Muscle of leg (tissue), 11 donors: ENCODE data around the gene HSPA8. TPM values are rescaled to one million over a fixed set of nuclear protein-coding genes. Genes with fewer than 3 reads are reported as not detected.

Source experiments
- DNase-seq: peaks from one replicate; pipeline ENCODE4 v3.0.0; 2013
- H3K27ac ChIP-seq: one replicate; pipeline ENCODE4 v1.5.1; 2013; ENCODE audit warnings: mild to moderate bottlenecking, low read length, control low read depth
- H3K27me3 ChIP-seq: one replicate; pipeline ENCODE4 v1.6.1; 2013; ENCODE audit warnings: low read length; ENCODE audit not compliant: control insufficient read depth, insufficient read depth
- H3K36me3 ChIP-seq: one replicate; pipeline ENCODE4 v1.6.1; 2013; ENCODE audit warnings: low read length; ENCODE audit not compliant: control insufficient read depth, insufficient read depth
- H3K4me1 ChIP-seq: one replicate; pipeline ENCODE4 v1.6.1; 2013; ENCODE audit warnings: low read length; ENCODE audit not compliant: control insufficient read depth, insufficient read depth
- H3K4me3 ChIP-seq: one replicate; pipeline ENCODE4 v1.5.1; 2013; ENCODE audit warnings: low read length, control low read depth
- H3K9me3 ChIP-seq: replicated peaks from 2 replicates; pipeline ENCODE4 v1.6.1; 2013; ENCODE audit warnings: low read depth, low read length; ENCODE audit not compliant: control insufficient read depth
- WGBS: methylation state at CpG from one replicate; pipeline ENCODE4 v1.1.5; 2013; ENCODE audit warnings: missing lambda C conversion rate; ENCODE audit not compliant: insufficient coverage; 5-methylcytosine and 5-hydroxymethylcytosine counted together
- polyA plus RNA-seq, 8 donors: library from polyadenylated mRNA; unstranded; fragments of 120-200 nt; gene quantifications; one replicate each; pipeline versions ENCODE4 v1.2.1 to v1.2.3, GENCODE V29; 2013; ENCODE audit warnings: inconsistent platforms in 1 of 8, low replicate concordance in 1 of 8; ENCODE audit not compliant: insufficient read length in 8 of 8, insufficient read depth in 1 of 8
- total RNA-seq: library from RNA; stranded (reverse); fragments of 120-200 nt; gene quantifications from one replicate; pipeline ENCODE4 v1.2.4, GENCODE V29; 2013

Gene HSPA8
- total and polyA plus RNA-seq, 9 donors = 1,516 to 1,826 (median 1,715) TPM

DNA sequence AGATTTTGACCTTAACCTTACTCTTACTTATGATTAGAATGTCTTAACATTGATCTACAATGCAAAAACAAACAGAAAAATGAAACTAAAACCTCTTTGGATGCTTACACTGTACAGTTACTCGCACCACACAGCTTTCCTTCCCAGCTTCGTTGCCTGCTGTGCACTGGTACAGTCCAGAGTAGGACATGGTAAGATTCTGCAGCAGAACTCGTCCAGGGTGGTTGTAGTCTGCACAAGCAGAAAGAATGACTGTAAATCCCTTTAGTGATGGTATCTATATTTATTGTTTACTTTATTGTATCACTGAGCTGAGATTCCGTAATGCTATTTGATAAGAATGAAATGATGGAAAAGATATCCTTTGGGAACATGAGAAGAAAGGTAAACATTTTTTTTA lies 21.0 kb upstream of the HSPA8 start:
- H3K27ac ChIP-seq = peak overlapping the region; percentile 64
- H3K36me3 ChIP-seq = peaks cover 4% of the 10 kb centered on the region

GRCh38 chr11:123080015-123080414 lies 18.1 kb upstream of the HSPA8 start:
- peaks cover 7% of the 10 kb centered on the region for H3K9me3 ChIP-seq
- H3K27ac ChIP-seq = no peak overlapping the region
- no peaks in the 10 kb centered on the region for H3K27me3 ChIP-seq
- H3K4me3 ChIP-seq = no peak overlapping the region
- WGBS = no CpG with 5 or more reads among the region's 1 CpG
- H3K4me1 ChIP-seq = peaks cover 5% of the 10 kb centered on the region
- peaks cover 7% of the 10 kb centered on the region for H3K36me3 ChIP-seq
- no peak for DNase-seq

More for the DNA sequence above, 21.0 kb upstream of the HSPA8 start:
- no CpG with 5 or more reads among the region's 4 CpGs for WGBS
- Histone ChIP-seq H3K4me1 (peaks cover 13% of the 10 kb centered on the region), H3K27me3 (no peaks in the 10 kb centered on the region), H3K9me3 (peaks cover 7% of the 10 kb centered on the region), H3K4me3 (no peak overlapping the region)
- DNase-seq = no peak

GRCh38 chr11:123076484-123076883 lies 14.5 kb upstream of the HSPA8 start:
- H3K9me3 ChIP-seq = no peaks in the 10 kb centered on the region
- H3K36me3 ChIP-seq = peaks cover 11% of the 10 kb centered on the region
- no peaks in the 10 kb centered on the region for H3K4me1 ChIP-seq
- no peaks in the 10 kb centered on the region for H3K27me3 ChIP-seq
- WGBS = 83% methylated on average over 1 of the region's 2 CpGs
- H3K4me3 ChIP-seq = no peak overlapping the region
- DNase-seq = no peak
- no peak overlapping the region for H3K27ac ChIP-seq

- H3K36me3 ChIP-seq = peaks cover 11% of the 10 kb centered on the region
- no peaks in the 10 kb centered on the region for H3K4me1 ChIP-seq
- H3K27me3 ChIP-seq = no peaks in the 10 kb centered on the region
- H3K4me3 ChIP-seq = no peak overlapping the region
- H3K27ac ChIP-seq = no peak overlapping the region
- no peaks in the 10 kb centered on the region for H3K9me3 ChIP-seq
- 96% methylated on average over 10 of the region's 14 CpGs for WGBS
- DNase-seq = no peak
Observed at GRCh38 chr11:123073343-123074057, 11.6 kb upstream of the HSPA8 start.

DNA sequence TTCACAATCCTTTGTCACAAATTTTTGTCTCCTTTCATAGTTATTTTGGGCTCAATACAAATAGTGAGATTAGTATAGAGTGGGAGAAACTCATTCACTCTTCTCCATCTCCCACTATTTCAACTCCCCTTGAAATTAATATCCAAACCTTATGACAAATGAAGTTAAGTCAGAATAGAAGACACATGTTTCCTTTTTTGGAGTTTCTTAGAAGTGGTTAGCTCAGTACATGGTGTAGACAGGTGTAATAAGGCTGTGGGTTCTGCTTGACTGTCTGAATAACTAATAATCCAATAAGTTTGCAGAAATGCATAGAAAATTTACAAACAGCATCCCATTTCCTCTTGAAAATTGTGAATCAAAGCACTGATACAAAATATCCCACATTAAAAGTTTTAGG lies 10.8 kb upstream of the HSPA8 start:
- H3K9me3 ChIP-seq = no peaks in the 10 kb centered on the region
- no peaks in the 10 kb centered on the region for H3K27me3 ChIP-seq
- DNase-seq = no peak
- H3K4me1 ChIP-seq = no peaks in the 10 kb centered on the region
- peaks cover 11% of the 10 kb centered on the region for H3K36me3 ChIP-seq
- H3K27ac ChIP-seq = no peak overlapping the region
- H3K4me3 ChIP-seq = no peak overlapping the region

- no peak for DNase-seq
- 100% methylated on average over 1 of the region's 2 CpGs for WGBS
- no peak overlapping the region for H3K4me3 ChIP-seq
- peaks cover 11% of the 10 kb centered on the region for H3K36me3 ChIP-seq
- H3K27me3 ChIP-seq = no peaks in the 10 kb centered on the region
- H3K27ac ChIP-seq = no peak overlapping the region
- H3K9me3 ChIP-seq = no peaks in the 10 kb centered on the region
- H3K4me1 ChIP-seq = no peaks in the 10 kb centered on the region
Observed at GRCh38 chr11:123072332-123072761, 10.4 kb upstream of the HSPA8 start.

DNA sequence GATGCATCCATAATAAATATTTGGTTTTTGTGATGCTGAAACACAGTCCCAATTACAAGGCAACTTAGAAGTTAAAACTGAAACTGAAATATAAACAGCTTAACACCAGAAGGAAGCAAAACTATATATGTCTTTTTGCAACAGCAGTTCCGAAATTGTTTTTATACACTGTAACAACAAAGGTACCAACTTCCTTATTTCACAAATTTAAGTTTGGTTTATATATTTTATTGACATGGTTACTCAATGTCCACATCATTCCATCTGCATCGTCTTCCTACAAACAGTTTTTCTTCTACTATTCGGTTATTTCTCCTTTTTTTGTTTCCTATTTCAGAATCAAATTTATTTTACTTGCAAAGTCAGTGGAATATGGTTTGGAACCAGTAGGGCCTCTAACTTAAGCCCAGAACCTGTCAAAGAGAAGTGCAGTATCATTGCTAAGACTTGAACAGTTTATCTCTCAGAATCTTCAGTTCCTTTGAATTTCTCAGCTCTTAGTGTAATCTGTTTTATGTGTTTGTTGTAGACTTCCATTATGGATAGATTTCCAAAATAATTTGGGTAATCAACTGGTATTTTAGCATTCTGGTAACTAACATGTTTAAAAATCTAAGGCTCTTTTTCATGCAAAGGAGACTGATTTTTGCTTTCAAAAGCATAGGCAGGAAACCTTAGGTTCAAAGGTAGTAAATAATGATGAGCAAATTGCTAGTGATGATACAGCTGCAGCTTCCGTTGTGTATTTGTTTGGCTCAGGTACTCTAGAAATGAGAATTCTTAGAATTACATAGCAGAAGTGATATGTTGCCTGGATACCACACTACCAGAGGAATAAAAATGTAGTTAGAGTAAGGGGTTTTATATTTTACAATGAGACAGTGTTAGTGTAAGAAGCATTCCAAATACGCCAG lies 8.2 kb upstream of the HSPA8 start:
- H3K4me1 ChIP-seq = peaks cover 3% of the 10 kb centered on the region
- peaks cover 11% of the 10 kb centered on the region for H3K36me3 ChIP-seq
- peak overlapping the region; percentile 68 for H3K27ac ChIP-seq
- H3K4me3 ChIP-seq = no peak overlapping the region
- WGBS = no CpG with 5 or more reads among the region's 5 CpGs
- H3K27me3 ChIP-seq = no peaks in the 10 kb centered on the region
- H3K9me3 ChIP-seq = no peaks in the 10 kb centered on the region
- peak; percentile 59 for DNase-seq

DNA sequence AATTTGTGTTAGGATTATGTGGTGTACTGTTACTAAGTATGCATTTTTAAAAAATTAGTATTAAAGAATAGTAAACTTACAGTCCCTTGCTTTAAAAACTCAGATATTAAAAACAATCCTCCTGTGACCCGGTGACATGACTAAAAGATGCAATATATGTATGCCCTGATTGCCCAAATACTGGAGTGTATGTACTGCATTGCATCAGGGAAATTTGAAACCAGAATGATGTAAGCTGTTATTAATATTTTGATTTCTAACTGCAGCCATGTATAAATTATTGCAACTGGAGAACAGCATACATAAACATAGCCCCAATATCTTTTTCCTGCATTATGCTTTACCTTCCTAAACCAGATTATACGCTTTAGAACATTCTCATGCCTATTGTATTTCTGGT lies 3.7 kb upstream of the HSPA8 start:
- no CpG with 5 or more reads among the region's 2 CpGs for WGBS
- DNase-seq = no peak
- Histone ChIP-seq H3K4me3 (no peak overlapping the region), H3K36me3 (peaks cover 6% of the 10 kb centered on the region), H3K27ac (peak overlapping the region; percentile 14), H3K4me1 (peaks cover 20% of the 10 kb centered on the region), H3K9me3 (no peaks in the 10 kb centered on the region), H3K27me3 (no peaks in the 10 kb centered on the region)

DNA sequence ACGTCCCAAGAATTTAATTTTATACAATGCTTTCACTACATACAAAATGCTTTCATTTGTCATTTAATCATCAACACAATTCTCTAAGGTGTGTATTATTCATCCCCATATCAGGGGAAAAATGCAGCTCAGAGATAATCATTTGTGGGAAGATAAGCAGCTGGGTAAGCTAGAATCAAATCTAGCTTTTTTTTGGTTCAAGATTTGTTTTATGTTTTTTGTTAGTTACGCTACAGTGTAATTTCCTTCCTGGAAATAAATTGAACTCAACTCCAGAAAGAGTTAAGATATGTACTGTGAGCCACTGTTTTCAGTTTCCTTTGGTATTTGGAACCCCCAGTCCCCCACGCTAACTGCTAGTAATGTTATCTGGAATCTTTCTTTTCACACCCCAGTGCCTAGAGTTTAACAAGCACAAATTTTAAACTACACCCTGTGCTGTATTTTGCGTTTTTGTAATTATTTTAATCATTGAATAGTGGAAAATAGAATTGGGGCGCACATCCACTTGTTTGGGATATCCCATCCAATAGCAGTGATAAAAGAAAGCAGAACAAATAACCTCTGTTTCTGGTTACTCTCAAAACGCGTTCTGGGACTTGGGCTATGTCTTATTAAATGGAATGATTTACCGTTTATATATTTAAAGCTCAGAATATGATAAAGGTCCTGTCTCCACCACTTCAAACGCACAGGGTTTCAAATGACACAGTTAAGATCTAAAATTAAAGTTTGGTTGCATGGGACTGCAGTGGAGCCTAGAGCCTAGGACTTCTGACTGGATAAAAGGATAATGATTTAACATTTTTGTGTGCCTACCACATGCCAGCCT lies 2.1 kb upstream of the HSPA8 start:
- WGBS = no CpG with 5 or more reads among the region's 9 CpGs
- Histone ChIP-seq H3K36me3 (peaks cover 21% of the 10 kb centered on the region), H3K27me3 (no peaks in the 10 kb centered on the region), H3K9me3 (no peaks in the 10 kb centered on the region), H3K4me1 (peaks cover 34% of the 10 kb centered on the region), H3K4me3 (peak overlapping the region; percentile 79), H3K27ac (peak overlapping the region; percentile 100)
- DNase-seq = no peak
